ENCODE data around the gene GAB3. TPM values are rescaled to one million over a fixed set of nuclear protein-coding genes. Genes with fewer than 3 reads are reported as not detected.

The GAB3 gene
- total RNA-seq, 1 donor from 2014 or later = 0.67 TPM

DNA sequence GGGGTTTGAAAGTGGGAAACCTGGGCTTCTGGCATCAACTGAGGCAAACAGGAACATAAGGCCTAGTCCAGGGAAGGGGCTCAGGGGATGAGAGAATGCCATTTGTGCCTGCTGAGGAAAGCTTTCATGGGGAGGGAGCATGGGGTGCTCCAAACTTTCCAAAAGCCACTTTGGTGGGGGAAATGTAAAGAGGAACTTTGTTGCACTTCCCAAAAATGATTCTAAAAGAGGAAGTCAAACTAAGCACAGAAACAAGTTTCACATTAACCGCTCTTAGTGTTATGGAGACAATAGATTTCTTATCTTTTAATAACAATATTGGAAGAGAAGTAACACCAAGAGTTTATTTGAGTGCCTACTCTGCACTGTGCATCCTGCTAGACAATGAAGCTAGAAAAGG is 32.3 kb downstream of the GAB3 start:
- Mint-ChIP-seq H3K4me1 (peaks cover 2% of the 10 kb centered on the region), H3K36me3 (no peaks in the 10 kb centered on the region), H3K9me3 (peaks cover 33% of the 10 kb centered on the region), H3K4me3 (no peak overlapping the region), H3K27me3 (ENCODE audit: low read depth) (peaks cover 8% of the 10 kb centered on the region), H3K27ac (no peak overlapping the region)
- DNase-seq (ENCODE audit: low spot score in 2 of 2, unreplicated experiment in 2 of 2) = no peak
- TF ChIP-seq, protein P1, sequence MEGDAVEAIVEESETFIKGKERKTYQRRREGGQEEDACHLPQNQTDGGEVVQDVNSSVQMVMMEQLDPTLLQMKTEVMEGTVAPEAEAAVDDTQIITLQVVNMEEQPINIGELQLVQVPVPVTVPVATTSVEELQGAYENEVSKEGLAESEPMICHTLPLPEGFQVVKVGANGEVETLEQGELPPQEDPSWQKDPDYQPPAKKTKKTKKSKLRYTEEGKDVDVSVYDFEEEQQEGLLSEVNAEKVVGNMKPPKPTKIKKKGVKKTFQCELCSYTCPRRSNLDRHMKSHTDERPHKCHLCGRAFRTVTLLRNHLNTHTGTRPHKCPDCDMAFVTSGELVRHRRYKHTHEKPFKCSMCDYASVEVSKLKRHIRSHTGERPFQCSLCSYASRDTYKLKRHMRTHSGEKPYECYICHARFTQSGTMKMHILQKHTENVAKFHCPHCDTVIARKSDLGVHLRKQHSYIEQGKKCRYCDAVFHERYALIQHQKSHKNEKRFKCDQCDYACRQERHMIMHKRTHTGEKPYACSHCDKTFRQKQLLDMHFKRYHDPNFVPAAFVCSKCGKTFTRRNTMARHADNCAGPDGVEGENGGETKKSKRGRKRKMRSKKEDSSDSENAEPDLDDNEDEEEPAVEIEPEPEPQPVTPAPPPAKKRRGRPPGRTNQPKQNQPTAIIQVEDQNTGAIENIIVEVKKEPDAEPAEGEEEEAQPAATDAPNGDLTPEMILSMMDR (IDR thresholded peaks at IDR 0.05; ENCODE audit: unreplicated experiment) = no peak

DNA sequence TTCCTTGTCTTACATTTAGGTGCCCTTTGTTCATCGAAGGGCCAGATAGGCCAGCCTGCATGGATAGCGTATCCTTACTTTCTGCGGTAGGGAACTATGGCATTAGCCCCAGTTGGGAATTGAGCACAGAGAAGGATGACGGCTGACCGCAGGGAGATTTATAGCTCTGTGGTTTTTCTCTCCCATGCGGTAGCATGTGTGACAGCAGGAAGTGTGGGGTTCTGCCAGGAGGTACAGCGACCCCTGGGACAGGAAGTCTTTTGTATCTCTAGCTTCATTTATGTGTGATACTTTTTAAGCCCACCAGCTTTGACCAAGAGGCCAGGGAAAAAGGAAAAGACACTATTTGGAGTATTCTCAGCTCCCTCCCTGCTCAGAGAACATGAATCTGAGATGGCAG is 33.1 kb downstream of the GAB3 start:
- H3K27ac Mint-ChIP-seq = no peak overlapping the region
- H3K27me3 Mint-ChIP-seq (ENCODE audit: low read depth) = peaks cover 8% of the 10 kb centered on the region
- no peak overlapping the region for H3K4me3 Mint-ChIP-seq
- peaks cover 31% of the 10 kb centered on the region for H3K9me3 Mint-ChIP-seq
- H3K4me1 Mint-ChIP-seq = peaks cover 2% of the 10 kb centered on the region
- DNase-seq (ENCODE audit: low spot score in 2 of 2, unreplicated experiment in 2 of 2) = no peak
- TF ChIP-seq, protein P1 (IDR thresholded peaks at IDR 0.05; ENCODE audit: unreplicated experiment) = no peak
- no peaks in the 10 kb centered on the region for H3K36me3 Mint-ChIP-seq

DNA sequence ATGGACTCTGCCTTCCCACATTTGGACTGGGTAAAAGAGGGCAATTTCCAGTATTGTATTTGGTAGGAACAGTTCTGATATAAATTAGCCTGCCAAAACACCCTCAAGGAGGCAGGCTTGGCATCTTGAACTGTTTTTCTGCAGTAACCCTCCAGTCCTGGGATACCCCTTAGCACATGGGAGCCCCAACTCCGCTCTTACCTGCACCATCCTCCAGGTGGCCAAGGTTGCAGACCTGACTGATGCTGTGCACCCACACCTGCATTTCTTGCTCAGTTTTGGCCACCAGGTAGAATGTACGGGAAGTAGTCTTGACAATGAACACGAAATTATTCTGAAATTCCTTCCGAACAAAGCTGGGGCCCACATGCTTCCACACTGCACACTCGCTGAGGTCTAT is 35.1 kb downstream of the GAB3 start:
- Mint-ChIP-seq H3K4me3 (no peak overlapping the region), H3K27ac (no peak overlapping the region), H3K27me3 (ENCODE audit: low read depth) (peaks cover 8% of the 10 kb centered on the region), H3K4me1 (peaks cover 2% of the 10 kb centered on the region), H3K9me3 (peaks cover 26% of the 10 kb centered on the region), H3K36me3 (no peaks in the 10 kb centered on the region)
- DNase-seq (ENCODE audit: low spot score in 2 of 2, unreplicated experiment in 2 of 2) = no peak
- TF ChIP-seq, protein P1 (IDR thresholded peaks at IDR 0.05; ENCODE audit: unreplicated experiment) = no peak

DNA sequence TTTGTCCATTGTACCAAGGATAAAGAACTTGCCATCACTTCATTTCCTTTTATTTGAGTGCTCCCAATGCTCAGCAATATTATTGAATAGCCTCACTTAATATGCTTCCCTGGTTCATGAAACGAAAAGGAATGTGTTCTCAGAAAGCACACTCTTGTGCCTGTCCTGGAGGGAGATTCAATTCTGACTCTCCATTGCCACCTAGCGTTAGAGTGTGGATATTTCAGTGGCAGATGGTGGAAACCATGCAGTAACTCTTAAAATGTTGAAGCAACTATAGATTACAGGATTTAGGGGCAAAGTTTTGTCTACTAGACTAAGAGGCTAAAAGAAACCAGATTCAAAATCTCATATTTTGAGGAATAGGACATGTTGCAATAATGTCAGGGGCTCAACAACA is 36.0 kb downstream of the GAB3 start:
- no peak for DNase-seq (ENCODE audit: low spot score in 2 of 2, unreplicated experiment in 2 of 2)
- H3K36me3 Mint-ChIP-seq = no peaks in the 10 kb centered on the region
- no peak overlapping the region for H3K27ac Mint-ChIP-seq
- H3K4me3 Mint-ChIP-seq = no peak overlapping the region
- H3K4me1 Mint-ChIP-seq = peaks cover 2% of the 10 kb centered on the region
- TF ChIP-seq, protein P1 (IDR thresholded peaks at IDR 0.05; ENCODE audit: unreplicated experiment) = peak; percentile 76
- peaks cover 8% of the 10 kb centered on the region for H3K27me3 Mint-ChIP-seq (ENCODE audit: low read depth)
- H3K9me3 Mint-ChIP-seq = peaks cover 24% of the 10 kb centered on the region

DNA sequence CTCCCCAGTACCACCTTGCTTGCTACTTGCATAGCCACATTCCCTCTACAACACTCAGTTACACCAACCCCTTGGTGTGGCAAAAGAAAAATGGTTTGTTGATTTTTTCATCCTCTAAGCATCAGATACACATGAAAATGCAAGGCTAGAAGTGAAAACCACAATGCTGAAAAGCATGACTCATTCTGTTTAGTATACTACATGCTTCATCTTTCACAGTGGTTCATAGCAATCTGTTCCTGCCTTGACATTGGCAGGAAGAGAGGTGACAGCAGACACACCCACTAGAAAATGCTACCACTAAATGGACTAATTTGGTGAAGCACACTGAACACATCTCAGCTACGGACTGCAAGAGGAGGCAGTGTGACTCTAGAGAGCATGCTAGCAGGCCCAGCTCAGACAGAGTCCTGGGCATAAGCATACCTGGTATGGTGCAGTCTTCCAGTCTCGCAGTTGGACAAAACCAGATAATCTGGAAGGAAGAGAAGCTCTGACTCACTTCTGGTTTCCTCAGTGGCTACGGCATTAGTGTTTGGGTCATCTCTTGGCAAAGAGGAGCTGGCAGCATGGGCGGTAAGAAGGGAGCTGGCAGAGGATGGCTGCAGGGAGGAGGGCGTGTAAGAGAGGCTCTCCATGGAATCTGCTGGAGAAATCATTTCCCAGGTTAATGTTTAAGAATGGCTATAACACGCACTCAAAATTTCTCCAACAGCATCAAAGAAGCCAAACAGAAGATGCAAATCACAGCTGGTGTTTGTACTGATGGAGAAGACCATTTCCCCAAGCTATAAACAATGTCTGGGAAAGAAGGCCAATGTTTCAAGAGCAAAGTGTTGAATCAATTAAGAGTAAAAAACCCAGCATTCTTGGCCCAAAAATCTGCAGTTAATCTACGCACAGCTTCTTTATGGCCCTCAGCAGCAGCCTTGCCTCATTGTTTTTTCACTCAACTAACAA is 37.8 kb downstream of the GAB3 start:
- Mint-ChIP-seq H3K9me3 (peaks cover 28% of the 10 kb centered on the region), H3K27ac (no peak overlapping the region), H3K27me3 (ENCODE audit: low read depth) (peaks cover 4% of the 10 kb centered on the region), H3K4me3 (no peak overlapping the region), H3K36me3 (no peaks in the 10 kb centered on the region), H3K4me1 (peaks cover 2% of the 10 kb centered on the region)
- TF ChIP-seq, protein P1 (IDR thresholded peaks at IDR 0.05; ENCODE audit: unreplicated experiment) = no peak
- DNase-seq (ENCODE audit: low spot score in 2 of 2, unreplicated experiment in 2 of 2) = no peak

All from mesothelial cell of epicardium (in vitro differentiated cells).